ENCODE results near the gene PMF1. TPM values are rescaled to one million over a fixed set of nuclear protein-coding genes. Genes with fewer than 3 reads are reported as not detected.

PMF1 gene, protein sequence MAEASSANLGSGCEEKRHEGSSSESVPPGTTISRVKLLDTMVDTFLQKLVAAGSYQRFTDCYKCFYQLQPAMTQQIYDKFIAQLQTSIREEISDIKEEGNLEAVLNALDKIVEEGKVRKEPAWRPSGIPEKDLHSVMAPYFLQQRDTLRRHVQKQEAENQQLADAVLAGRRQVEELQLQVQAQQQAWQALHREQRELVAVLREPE
- total RNA-seq = 10 to 100 TPM; 40.8 to 64.9 (median 53.5) TPM

DNA sequence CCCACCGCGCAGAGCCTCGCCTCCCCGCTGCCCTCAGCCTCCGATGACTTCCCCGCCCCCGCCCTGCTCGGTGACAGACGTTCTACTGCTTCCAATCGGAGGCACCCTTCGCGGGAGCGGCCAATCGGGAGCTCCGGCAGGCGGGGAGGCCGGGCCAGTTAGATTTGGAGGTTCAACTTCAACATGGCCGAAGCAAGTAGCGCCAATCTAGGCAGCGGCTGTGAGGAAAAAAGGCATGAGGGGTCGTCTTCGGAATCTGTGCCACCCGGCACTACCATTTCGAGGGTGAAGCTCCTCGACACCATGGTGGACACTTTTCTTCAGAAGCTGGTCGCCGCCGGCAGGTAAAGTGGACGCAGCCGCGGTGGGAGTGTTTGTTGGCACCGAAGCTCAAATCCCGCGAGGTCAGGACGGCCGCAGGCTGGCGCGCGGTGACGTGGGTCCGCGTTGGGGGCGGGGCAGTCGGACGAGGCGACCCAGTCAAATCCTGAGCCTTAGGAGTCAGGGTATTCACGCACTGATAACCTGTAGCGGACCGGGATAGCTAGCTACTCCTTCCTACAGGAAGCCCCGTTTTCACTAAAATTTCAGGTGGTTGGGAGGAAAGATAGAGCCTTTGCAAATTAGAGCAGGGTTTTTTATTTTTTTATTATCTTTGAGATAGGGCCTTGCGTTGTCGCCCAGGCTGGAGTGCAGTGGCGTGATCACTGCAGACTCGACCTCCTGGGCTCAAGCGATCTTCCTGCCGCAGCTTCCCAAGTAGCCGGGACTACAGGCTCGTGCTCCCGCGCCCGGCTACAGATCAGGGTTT lies at the start of gene PMF1:
PMF1 (plus strand) TSS at position 175 of the 811 bp plus-strand sequence; CDS start at position 184, 9 bp downstream.
- H3K4me3 ChIP-seq = peak within 1 kb of the TSS; percentile 63 to 76 (median 70)
- H3K27me3 ChIP-seq = no peaks in the 10 kb centered on the region
- peak in 2 of 4 donors; percentile 39 to 67 for TF ChIP-seq POLR2A (IDR thresholded peaks at IDR 0.05)
- TF ChIP-seq, protein P1, sequence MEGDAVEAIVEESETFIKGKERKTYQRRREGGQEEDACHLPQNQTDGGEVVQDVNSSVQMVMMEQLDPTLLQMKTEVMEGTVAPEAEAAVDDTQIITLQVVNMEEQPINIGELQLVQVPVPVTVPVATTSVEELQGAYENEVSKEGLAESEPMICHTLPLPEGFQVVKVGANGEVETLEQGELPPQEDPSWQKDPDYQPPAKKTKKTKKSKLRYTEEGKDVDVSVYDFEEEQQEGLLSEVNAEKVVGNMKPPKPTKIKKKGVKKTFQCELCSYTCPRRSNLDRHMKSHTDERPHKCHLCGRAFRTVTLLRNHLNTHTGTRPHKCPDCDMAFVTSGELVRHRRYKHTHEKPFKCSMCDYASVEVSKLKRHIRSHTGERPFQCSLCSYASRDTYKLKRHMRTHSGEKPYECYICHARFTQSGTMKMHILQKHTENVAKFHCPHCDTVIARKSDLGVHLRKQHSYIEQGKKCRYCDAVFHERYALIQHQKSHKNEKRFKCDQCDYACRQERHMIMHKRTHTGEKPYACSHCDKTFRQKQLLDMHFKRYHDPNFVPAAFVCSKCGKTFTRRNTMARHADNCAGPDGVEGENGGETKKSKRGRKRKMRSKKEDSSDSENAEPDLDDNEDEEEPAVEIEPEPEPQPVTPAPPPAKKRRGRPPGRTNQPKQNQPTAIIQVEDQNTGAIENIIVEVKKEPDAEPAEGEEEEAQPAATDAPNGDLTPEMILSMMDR (IDR thresholded peaks at IDR 0.05) = peak in 2 of 6 experiments; percentile 8 to 19
- peak within 1 kb of the TSS; percentile 95 to 98 (median 96) for H3K27ac ChIP-seq
- intact Hi-C loops (cut with DNase I) = no loop called here
- peaks cover 14 to 47% (median 24%) of the 10 kb centered on the region in 3 donors for H3K4me1 ChIP-seq
- 0% methylated on average over 31 of the region's 61 CpGs for WGBS, 2 donors
- H3K9me3 ChIP-seq = no peaks in the 10 kb centered on the region
- peaks cover under 1 to 55% (median 8%) of the 10 kb centered on the region in 3 donors for H3K36me3 ChIP-seq
- DNase-seq = peak; percentile 79

DNA sequence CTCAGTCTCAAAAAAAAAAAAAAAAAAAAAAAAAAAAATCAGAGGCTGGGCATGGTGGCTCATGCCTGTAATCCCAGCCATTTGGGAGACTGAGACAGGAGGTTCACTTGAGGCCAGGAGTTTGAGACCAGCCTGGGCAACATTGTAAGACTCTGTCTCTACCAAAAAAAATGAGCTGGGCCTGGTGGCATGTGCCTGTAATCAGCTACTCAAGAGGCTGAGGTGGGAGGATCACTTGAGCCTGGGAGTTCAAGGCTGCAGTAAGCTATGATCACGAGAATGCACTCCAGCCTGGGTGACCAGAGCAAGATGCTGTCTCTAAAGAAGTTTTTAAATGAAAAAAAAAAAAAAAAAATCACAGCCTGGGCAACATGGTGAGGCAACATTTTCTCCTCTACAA lies 49.1 kb upstream of the PMF1 start:
- no peaks in the 10 kb centered on the region for H3K27me3 ChIP-seq
- H3K27ac ChIP-seq = no peak overlapping the region
- 92 to 100% methylated on average over 1 of the region's 1 CpG for WGBS, 2 donors
- H3K4me3 ChIP-seq = no peak overlapping the region
- H3K4me1 ChIP-seq = peaks cover 3 to 21% (median 5%) of the 10 kb centered on the region in 3 donors
- no peak for TF ChIP-seq POLR2A (IDR thresholded peaks at IDR 0.05)
- TF ChIP-seq, protein P1 (IDR thresholded peaks at IDR 0.05) = no peak
- intact Hi-C loops (cut with DNase I) = no loop called here
- H3K36me3 ChIP-seq = peaks cover 0 to 99% (median 0%) of the 10 kb centered on the region in 3 donors
- no peak for DNase-seq
- no peaks in the 10 kb centered on the region for H3K9me3 ChIP-seq

DNA sequence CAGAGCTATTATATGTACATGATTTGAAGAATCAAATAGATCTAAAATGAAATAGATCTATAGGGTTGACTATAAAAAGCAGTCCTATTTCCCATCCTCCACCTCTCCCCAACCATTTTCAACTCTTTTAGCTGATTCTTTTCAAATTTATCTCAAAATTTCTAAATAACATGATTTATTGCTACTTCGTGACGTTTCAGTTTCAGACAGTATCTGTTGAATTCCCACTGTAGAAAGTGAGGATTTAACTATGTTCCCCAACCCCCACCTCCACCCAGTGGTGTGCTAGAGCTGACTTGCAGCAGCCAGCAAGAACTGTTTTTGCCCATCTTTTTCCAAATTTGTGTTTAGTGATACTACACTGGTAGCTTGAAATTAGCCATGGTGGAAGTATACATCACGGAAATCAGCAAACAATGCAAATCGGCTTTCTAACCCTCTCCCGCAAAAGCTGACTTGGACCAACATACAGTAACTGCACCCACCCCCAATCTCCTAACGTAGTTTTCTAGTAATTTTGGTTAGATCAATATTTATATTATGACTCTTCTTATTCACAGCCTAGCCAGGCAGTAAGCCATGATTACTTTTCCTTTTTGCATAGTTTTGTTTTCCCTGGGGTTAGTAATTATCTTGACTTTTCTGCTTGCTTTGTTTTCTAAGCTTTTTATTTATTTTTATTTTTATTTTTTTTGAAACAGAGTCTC lies 48.5 kb upstream of the PMF1 start:
- TF ChIP-seq POLR2A (IDR thresholded peaks at IDR 0.05) = no peak
- TF ChIP-seq, protein P1 (IDR thresholded peaks at IDR 0.05) = no peak
- no peak overlapping the region for H3K27ac ChIP-seq
- no peaks in the 10 kb centered on the region for H3K27me3 ChIP-seq
- peaks cover 3 to 21% (median 5%) of the 10 kb centered on the region in 3 donors for H3K4me1 ChIP-seq
- H3K4me3 ChIP-seq = no peak overlapping the region
- intact Hi-C loops (cut with DNase I) = no loop called here
- peaks cover 0 to 99% (median 0%) of the 10 kb centered on the region in 3 donors for H3K36me3 ChIP-seq
- WGBS, 2 donors = 78 to 81% methylated on average over 6 of the region's 6 CpGs
- H3K9me3 ChIP-seq = no peaks in the 10 kb centered on the region
- DNase-seq = no peak

DNA sequence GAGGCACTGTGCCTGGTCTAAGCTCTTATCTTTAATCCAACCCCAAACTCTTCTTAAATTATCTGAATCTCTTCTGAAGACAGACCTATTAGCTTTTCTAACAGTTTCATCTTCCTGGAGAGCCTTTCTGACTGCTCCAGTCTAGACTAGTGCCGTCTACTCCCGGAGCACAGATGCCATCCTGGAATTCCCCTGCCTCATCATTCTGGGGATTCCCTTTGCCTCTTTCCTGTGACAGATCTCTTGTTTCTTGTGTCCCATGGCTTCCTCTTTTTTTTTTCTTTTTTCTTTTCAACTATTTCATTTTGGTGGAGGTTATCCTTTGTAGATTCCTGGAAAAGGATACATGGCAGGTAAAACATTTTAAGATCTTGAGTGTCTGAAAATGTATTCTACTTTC lies 47.7 kb upstream of the PMF1 start:
- peaks cover 0 to 99% (median 0%) of the 10 kb centered on the region in 3 donors for H3K36me3 ChIP-seq
- H3K4me1 ChIP-seq = peaks cover 3 to 20% (median 5%) of the 10 kb centered on the region in 3 donors
- intact Hi-C loops (cut with DNase I) = no loop called here
- 23 to 29% methylated on average over 2 of the region's 2 CpGs for WGBS, 2 donors
- DNase-seq = no peak
- no peak for TF ChIP-seq POLR2A (IDR thresholded peaks at IDR 0.05)
- TF ChIP-seq, protein P1 (IDR thresholded peaks at IDR 0.05) = no peak
- H3K4me3 ChIP-seq = no peak overlapping the region
- H3K9me3 ChIP-seq = no peaks in the 10 kb centered on the region
- H3K27ac ChIP-seq = no peak overlapping the region
- no peaks in the 10 kb centered on the region for H3K27me3 ChIP-seq

Measured in esophagus squamous epithelium (tissue), 5 donors.